SU-DHL-6 (cell line): Measurements from ENCODE around the gene NOCT.

Source experiments
- H2AFZ ChIP-seq: fragments of 200-600 bp; sonication (generic); 2 replicates; pipeline ENCODE4 v1.6.1; 2014; ENCODE audit warnings: low read depth, mild to moderate bottlenecking, moderate library complexity, mixed read lengths, antibody characterized with exemption, low read length; ENCODE audit not compliant: severe bottlenecking
- H3F3A ChIP-seq: fragments of 200-600 bp; shearing (Covaris generic); 2 replicates; pipeline ENCODE4 v1.6.0; 2016; ENCODE audit warnings: antibody characterized with exemption, mild to moderate bottlenecking; ENCODE audit not compliant: insufficient read depth
- H3K27ac ChIP-seq: fragments of 200-600 bp; sonication (generic); 2 replicates; pipeline ENCODE4 v1.5.1; 2016; ENCODE audit warnings: low read depth, mild to moderate bottlenecking, low read length, moderate library complexity, mixed read lengths
- H3K27me3 ChIP-seq: fragments of 200-600 bp; sonication (generic), shearing (Covaris generic); 2 replicates; pipeline ENCODE4 v1.6.0; 2014; ENCODE audit warnings: mild to moderate bottlenecking, low read length
- H3K36me3 ChIP-seq: fragments of 200-600 bp; sonication (generic); 2 replicates; pipeline ENCODE4 v1.6.1; 2014; ENCODE audit warnings: mild to moderate bottlenecking, low read length, mixed read lengths
- H3K4me2 ChIP-seq: fragments of 300-600, 200-600 bp; shearing (Covaris generic), sonication (generic); 2 replicates; pipeline ENCODE4 v1.6.0; 2014; ENCODE audit warnings: low read length, low read depth, mild to moderate bottlenecking; ENCODE audit not compliant: poor library complexity, severe bottlenecking
- H3K4me3 ChIP-seq: fragments of 200-600 bp; sonication (generic); 2 replicates; pipeline ENCODE4 v1.5.1; 2014; ENCODE audit warnings: antibody characterized with exemption, low read length, mild to moderate bottlenecking, mixed read lengths; ENCODE audit not compliant: insufficient read depth, poor library complexity, severe bottlenecking
- H3K79me2 ChIP-seq: fragments of 200-600 bp; sonication (generic); 2 replicates; pipeline ENCODE4 v1.6.1; 2014; ENCODE audit warnings: mild to moderate bottlenecking, low read length, moderate library complexity; ENCODE audit not compliant: insufficient read depth
- H3K9ac ChIP-seq: fragments of 200-600 bp; sonication (generic); 2 replicates; pipeline ENCODE4 v1.7.0; 2014; ENCODE audit warnings: mild to moderate bottlenecking, low read length
- H3K9me2 ChIP-seq: fragments of 200-600 bp; sonication (generic); replicated peaks from 2 replicates; pipeline ENCODE4 v1.6.1; 2014; ENCODE audit warnings: low read length; ENCODE audit not compliant: insufficient read depth
- H3K9me3 ChIP-seq: fragments of 200-600 bp; sonication (generic); 2 replicates; pipeline ENCODE4 v1.6.1; 2014; ENCODE audit warnings: low read length, mixed read lengths; ENCODE audit not compliant: insufficient read depth
- H4K20me1 ChIP-seq: fragments of 200-600 bp; sonication (generic); 2 replicates; pipeline ENCODE4 v1.6.1; 2014; ENCODE audit warnings: low read depth, mild to moderate bottlenecking, antibody characterized with exemption, low read length, moderate library complexity, mixed read lengths
- CTCF ChIP-seq: fragments of 200-600 bp; sonication (generic); IDR thresholded peaks from one replicate; pipeline ENCODE4 v1.5.1; 2017; ENCODE audit warnings: antibody characterized with exemption, mild to moderate bottlenecking, low read length, moderate library complexity; ENCODE audit not compliant: insufficient read depth, poor library complexity, severe bottlenecking
- EZH2phosphoT487 ChIP-seq: fragments of 200-600 bp; sonication (generic), shearing (Covaris generic); conservative IDR thresholded peaks from 2 replicates; pipeline ENCODE4 v1.6.1; 2018; ENCODE audit warnings: mild to moderate bottlenecking, antibody characterized with exemption, low read length, moderate library complexity, mixed read lengths

NOCT gene

GRCh38 chr4:139030614-139031235 lies 15.1 kb downstream of the NOCT start:
- no peak overlapping the region for H3K4me2 ChIP-seq
- H3K27me3 ChIP-seq = no peaks in the 10 kb centered on the region
- no peak overlapping the region for H2AFZ ChIP-seq
- no peak overlapping the region for H3K27ac ChIP-seq
- peaks cover 4% of the 10 kb centered on the region; the same call in 1 of the 2 replicates for H3F3A ChIP-seq
- no peak for TF ChIP-seq EZH2phosphoT487
- TF ChIP-seq CTCF = peak; percentile 34
- H3K9me3 ChIP-seq = no peaks in the 10 kb centered on the region
- H3K9ac ChIP-seq = no peak overlapping the region
- H3K9me2 ChIP-seq = no peaks in the 10 kb centered on the region
- no peak overlapping the region for H3K4me3 ChIP-seq
- H4K20me1 ChIP-seq = no peaks in the 10 kb centered on the region
- H3K36me3 ChIP-seq = no peaks in the 10 kb centered on the region
- peaks cover 81% of the 10 kb centered on the region for H3K79me2 ChIP-seq

GRCh38 chr4:139035650-139036049 lies 20.1 kb downstream of the NOCT start:
- no peaks in the 10 kb centered on the region for H3K36me3 ChIP-seq
- H4K20me1 ChIP-seq = no peaks in the 10 kb centered on the region

GRCh38 chr4:139036885-139037284 lies 21.3 kb downstream of the NOCT start:
- no peaks in the 10 kb centered on the region for H4K20me1 ChIP-seq
- H3K27ac ChIP-seq = no peak overlapping the region
- no peak overlapping the region for H3K4me3 ChIP-seq
- no peaks in the 10 kb centered on the region for H3F3A ChIP-seq
- H3K9me2 ChIP-seq = no peaks in the 10 kb centered on the region
- no peak overlapping the region for H3K9ac ChIP-seq
- H3K79me2 ChIP-seq = peaks cover 71% of the 10 kb centered on the region
- H3K4me2 ChIP-seq = no peak overlapping the region
- H2AFZ ChIP-seq = no peak overlapping the region
- no peaks in the 10 kb centered on the region for H3K9me3 ChIP-seq
- TF ChIP-seq CTCF (no peak), EZH2phosphoT487 (no peak)
- H3K27me3 ChIP-seq = no peaks in the 10 kb centered on the region
- H3K36me3 ChIP-seq = no peaks in the 10 kb centered on the region

More at GRCh38 chr4:139035650-139036049, 20.1 kb downstream of the NOCT start:
- H3K27ac ChIP-seq = no peak overlapping the region
- no peaks in the 10 kb centered on the region for H3K9me2 ChIP-seq
- H3K4me2 ChIP-seq = no peak overlapping the region
- no peaks in the 10 kb centered on the region for H3K9me3 ChIP-seq
- no peak overlapping the region for H3K9ac ChIP-seq
- no peaks in the 10 kb centered on the region for H3F3A ChIP-seq
- H3K79me2 ChIP-seq = peaks cover 78% of the 10 kb centered on the region
- TF ChIP-seq CTCF = no peak
- TF ChIP-seq EZH2phosphoT487 = no peak
- H2AFZ ChIP-seq = no peak overlapping the region
- H3K27me3 ChIP-seq = no peaks in the 10 kb centered on the region
- H3K4me3 ChIP-seq = no peak overlapping the region
